Activated CD8-positive, alpha-beta T cell treated with anti-CD3 and anti-CD28 coated beads, Interleukin-2, amount 10 ng/mL, durations not matched to agents 7 days and 5 days (primary cell): ENCODE measurements around the gene NKTR. TPM values are rescaled to one million over a fixed set of nuclear protein-coding genes. Genes with fewer than 3 reads are reported as not detected.
A peak's percentile ranks its signal among the peaks of the same experiment; 100 is the strongest.

ENCODE experiments used
- ATAC-seq: fragments of 150-1000 bp; cut with Tn5 transposase; one replicate; pipeline ENCODE4 v1.10.0; 2021; ENCODE audit warnings: moderate library complexity
- CTCF ChIA-PET: fragments of 350-600 bp; sonication (Branson Sonifier 250); formaldehyde crosslinking; loops from one replicate; lab custom pipeline; 2021; ENCODE audit warnings: antibody characterized with exemption; lab: Charles Lee
- POLR2A ChIA-PET: fragments of 350-600 bp; sonication (Branson Sonifier 250); formaldehyde crosslinking; loops from one replicate; lab custom pipeline; 2021; ENCODE audit warnings: antibody characterized with exemption; lab: Charles Lee
- DNase-seq: peaks from one replicate; pipeline ENCODE4 v3.0.0-alpha.2; 2020
- H3K27ac Mint-ChIP-seq: one replicate; pipeline ENCODE4 v1.8.0; 2021; ENCODE audit warnings: mild to moderate bottlenecking, mixed read lengths
- H3K27me3 Mint-ChIP-seq: one replicate; pipeline ENCODE4 v1.8.0; 2021; ENCODE audit warnings: low read depth, mixed read lengths
- H3K36me3 Mint-ChIP-seq: one replicate; pipeline ENCODE4 v1.8.0; 2021; ENCODE audit warnings: low read depth, mixed read lengths
- H3K4me1 Mint-ChIP-seq: one replicate; pipeline ENCODE4 v1.8.0; 2021; ENCODE audit warnings: low read depth, mixed read lengths
- H3K4me3 Mint-ChIP-seq: one replicate; pipeline ENCODE4 v1.8.0; 2021; ENCODE audit warnings: mild to moderate bottlenecking, mixed read lengths
- H3K9me3 Mint-ChIP-seq: one replicate; pipeline ENCODE4 v1.8.0; 2022; ENCODE audit warnings: mixed read lengths; ENCODE audit not compliant: insufficient read depth
- total RNA-seq, 2 experiments: library from RNA; stranded (reverse); gene quantifications; one replicate each; pipeline ENCODE4 v1.2.3, GENCODE V29; 2021

NKTR gene
- total RNA-seq, 2 experiments from 2014 or later: 85.9 to 90.3 TPM

GRCh38 chr3:42649783-42650182, 49.3 kb downstream of the NKTR start:
- peaks cover 23% of the 10 kb centered on the region for H3K36me3 Mint-ChIP-seq
- H3K4me1 Mint-ChIP-seq: peaks cover 28% of the 10 kb centered on the region
- H3K9me3 Mint-ChIP-seq: no peaks in the 10 kb centered on the region
- POLR2A ChIA-PET: no interaction called here
- peak overlapping the region; percentile 36 for H3K27ac Mint-ChIP-seq
- no peak overlapping the region for H3K4me3 Mint-ChIP-seq
- peaks cover 2% of the 10 kb centered on the region for H3K27me3 Mint-ChIP-seq
- CTCF ChIA-PET: interaction anchor here (0.7 kb wide), 1 partner anchor 126 kb away, joined by 3 read pairs; no protein-coding TSS in a partner anchor
- no peak for ATAC-seq
- DNase-seq: peak; percentile 15

- ChIA-PET CTCF (interaction anchor here (0.9 to 2.5 kb wide), 5 partner anchors 15 to 188 kb away, joined by 4 to 11 read pairs (median 4); partner anchors contain the start of gene SEC22C), POLR2A (interaction anchor here (0.6 to 2.4 kb wide), 2 partner anchors 10 to 46 kb away, joined by 4 to 7 read pairs; no protein-coding TSS in a partner anchor)
- ATAC-seq: no peak
- peak; percentile 18 for DNase-seq
- peaks cover 14% of the 10 kb centered on the region for H3K36me3 Mint-ChIP-seq
- no peak overlapping the region for H3K4me3 Mint-ChIP-seq
- peaks cover 2% of the 10 kb centered on the region for H3K27me3 Mint-ChIP-seq
- H3K9me3 Mint-ChIP-seq: no peaks in the 10 kb centered on the region
- H3K4me1 Mint-ChIP-seq: peaks cover 28% of the 10 kb centered on the region
- H3K27ac Mint-ChIP-seq: peak overlapping the region; percentile 51
Measured at GRCh38 chr3:42651248-42652091, 51.0 kb downstream of the NKTR start.

GRCh38 chr3:42652251-42652610, 51.7 kb downstream of the NKTR start:
- ChIA-PET POLR2A (interaction anchor here (0.6 to 2.4 kb wide), 2 partner anchors 10 to 46 kb away, joined by 4 to 7 read pairs; no protein-coding TSS in a partner anchor), CTCF (interaction anchor here (0.9 to 2.5 kb wide), 5 partner anchors 15 to 187 kb away, joined by 4 to 11 read pairs (median 4); partner anchors contain the start of gene SEC22C)
- Mint-ChIP-seq H3K4me1 (peaks cover 23% of the 10 kb centered on the region), H3K9me3 (no peaks in the 10 kb centered on the region), H3K27me3 (peaks cover 2% of the 10 kb centered on the region), H3K36me3 (peaks cover 9% of the 10 kb centered on the region), H3K27ac (peak overlapping the region; percentile 18), H3K4me3 (no peak overlapping the region)
- ATAC-seq (peak; percentile 4), DNase-seq (no peak)

GRCh38 chr3:42652611-42653302, 52.3 kb downstream of the NKTR start:
- ATAC-seq: peak; percentile 32

GRCh38 chr3:42653303-42653559, 52.7 kb downstream of the NKTR start:
- H3K4me1 Mint-ChIP-seq: peaks cover 22% of the 10 kb centered on the region
- ATAC-seq (no peak), DNase-seq (peak; percentile 18)
- H3K9me3 Mint-ChIP-seq: no peaks in the 10 kb centered on the region
- peaks cover 4% of the 10 kb centered on the region for H3K36me3 Mint-ChIP-seq
- peaks cover 2% of the 10 kb centered on the region for H3K27me3 Mint-ChIP-seq
- CTCF ChIA-PET: interaction anchor here (0.9 to 2.5 kb wide), 3 partner anchors 46 to 92 kb away, joined by 3 to 11 read pairs (median 11); partner anchors contain the start of gene SEC22C
- peak overlapping the region; percentile 27 for H3K4me3 Mint-ChIP-seq
- no peak overlapping the region for H3K27ac Mint-ChIP-seq
- POLR2A ChIA-PET: interaction anchor here (2.4 kb wide), 1 partner anchor 11 kb away, joined by 7 read pairs; no protein-coding TSS in a partner anchor

More at GRCh38 chr3:42652611-42653302, 52.3 kb downstream of the NKTR start:
- Mint-ChIP-seq H3K4me3 (peak overlapping the region; percentile 27), H3K36me3 (peaks cover 7% of the 10 kb centered on the region), H3K27me3 (peaks cover 2% of the 10 kb centered on the region), H3K4me1 (peaks cover 22% of the 10 kb centered on the region), H3K27ac (peak overlapping the region; percentile 18), H3K9me3 (no peaks in the 10 kb centered on the region)
- ChIA-PET CTCF (interaction anchor here (0.9 to 2.5 kb wide), 6 partner anchors 16 to 187 kb away, joined by 3 to 11 read pairs (median 4); partner anchors contain the start of gene SEC22C), POLR2A (interaction anchor here (2.4 kb wide), 1 partner anchor 11 kb away, joined by 7 read pairs; no protein-coding TSS in a partner anchor)
- DNase-seq: peak; percentile 21

- POLR2A ChIA-PET: interaction anchor here (0.6 kb wide), 1 partner anchor 11 kb away, joined by 3 read pairs; no protein-coding TSS in a partner anchor
- Mint-ChIP-seq H3K27ac (peak within 1 kb of the TSS; percentile 68), H3K36me3 (peaks cover 4% of the 10 kb centered on the region), H3K4me1 (peaks cover 22% of the 10 kb centered on the region), H3K4me3 (peak within 1 kb of the TSS; percentile 77), H3K27me3 (peaks cover 2% of the 10 kb centered on the region), H3K9me3 (no peaks in the 10 kb centered on the region)
- CTCF ChIA-PET: interaction anchor here (1.3 to 2.5 kb wide), 2 partner anchors 71 to 91 kb away, joined by 3 to 11 read pairs; no protein-coding TSS in a partner anchor
- ATAC-seq: peak; percentile 3
- no peak for DNase-seq
Measured at GRCh38 chr3:42653560-42654330, 53.3 kb downstream of the NKTR start, which contains the start of gene ZBTB47. Gene ZBTB47, plus strand, starts transcription at chr3:42653697. Its CDS starts 4,659 bp downstream, at chr3:42658356.

GRCh38 chr3:42654331-42655201, 54.1 kb downstream of the NKTR start:
- DNase-seq: no peak
- ChIA-PET POLR2A (no interaction called here), CTCF (interaction anchor here (1.3 kb wide), 1 partner anchor 71 kb away, joined by 3 read pairs; no protein-coding TSS in a partner anchor)
- no peak overlapping the region for H3K27ac Mint-ChIP-seq
- H3K27me3 Mint-ChIP-seq: peaks cover 2% of the 10 kb centered on the region
- H3K4me3 Mint-ChIP-seq: no peak overlapping the region
- no peaks in the 10 kb centered on the region for H3K9me3 Mint-ChIP-seq
- peak; percentile 38 for ATAC-seq
- peaks cover 22% of the 10 kb centered on the region for H3K4me1 Mint-ChIP-seq
- H3K36me3 Mint-ChIP-seq: peaks cover 1% of the 10 kb centered on the region

GRCh38 chr3:42655331-42655888, 54.9 kb downstream of the NKTR start:
- DNase-seq (no peak), ATAC-seq (no peak)
- Mint-ChIP-seq H3K36me3 (no peaks in the 10 kb centered on the region), H3K4me1 (peaks cover 22% of the 10 kb centered on the region), H3K4me3 (no peak overlapping the region), H3K27ac (no peak overlapping the region), H3K9me3 (no peaks in the 10 kb centered on the region), H3K27me3 (peaks cover 2% of the 10 kb centered on the region)
- CTCF ChIA-PET: no interaction called here
- POLR2A ChIA-PET: no interaction called here

GRCh38 chr3:42655980-42656679, 55.6 kb downstream of the NKTR start:
- ATAC-seq (no peak), DNase-seq (no peak)
- ChIA-PET CTCF (no interaction called here), POLR2A (no interaction called here)
- Mint-ChIP-seq H3K4me1 (peaks cover 22% of the 10 kb centered on the region), H3K27me3 (peaks cover 2% of the 10 kb centered on the region), H3K9me3 (no peaks in the 10 kb centered on the region), H3K4me3 (no peak overlapping the region), H3K36me3 (no peaks in the 10 kb centered on the region), H3K27ac (no peak overlapping the region)
